ENCODE data around the gene TTLL6.

TTLL6 gene

DNA sequence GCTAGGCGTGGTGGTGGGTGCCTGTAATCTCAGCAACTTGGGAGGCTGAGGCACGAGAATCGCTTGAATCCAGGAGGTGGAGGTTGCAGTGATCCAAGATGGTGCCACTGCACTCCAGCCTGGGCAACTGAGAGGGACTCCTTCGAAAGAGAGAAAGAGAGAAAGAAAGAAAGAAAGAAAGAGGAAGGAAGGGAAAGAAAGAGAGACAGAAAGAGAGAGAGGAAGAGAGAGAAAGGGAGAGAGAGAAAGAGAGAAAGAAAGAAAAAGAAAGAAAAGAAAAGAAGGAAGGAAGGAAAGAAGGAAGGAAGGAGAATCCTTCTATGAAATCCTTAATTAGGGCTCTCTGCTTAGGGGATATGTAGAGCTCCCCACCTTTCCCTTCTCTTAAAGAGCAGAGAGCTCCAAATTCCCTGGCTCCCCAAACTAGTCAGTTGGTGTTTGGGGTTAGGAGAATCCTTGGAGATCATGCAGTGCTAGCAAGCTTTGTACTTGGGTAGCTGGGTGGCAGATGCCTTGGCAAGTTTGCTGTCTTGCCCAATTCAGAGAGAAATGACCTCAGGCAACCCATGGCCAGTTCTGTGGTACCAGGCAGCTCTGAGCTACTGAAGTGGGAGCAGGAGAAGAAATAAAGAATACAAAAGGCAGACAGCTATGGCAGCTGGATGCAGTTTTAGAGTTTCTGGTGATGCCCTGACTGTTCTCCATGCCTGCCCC is 79.5 kb downstream of the TTLL6 start:
- DNase-seq (ENCODE audit: low read depth) = no peak

DNA sequence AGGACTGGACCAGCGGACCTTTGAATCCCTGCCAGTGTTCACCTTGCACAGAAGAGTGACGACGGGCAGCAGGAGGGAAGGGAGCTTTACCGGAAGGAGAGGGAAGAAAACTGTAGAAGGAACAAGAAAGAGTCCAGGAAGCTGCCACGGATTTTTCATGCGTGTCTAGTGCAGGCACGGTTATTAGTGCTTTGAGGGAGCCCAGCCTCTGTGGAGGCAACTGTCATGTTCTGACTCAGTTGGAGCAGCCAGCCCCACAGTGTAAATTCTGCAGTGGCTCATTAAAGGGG is 82.0 kb downstream of the TTLL6 start:
- DNase-seq (ENCODE audit: low read depth) = no peak

DNA sequence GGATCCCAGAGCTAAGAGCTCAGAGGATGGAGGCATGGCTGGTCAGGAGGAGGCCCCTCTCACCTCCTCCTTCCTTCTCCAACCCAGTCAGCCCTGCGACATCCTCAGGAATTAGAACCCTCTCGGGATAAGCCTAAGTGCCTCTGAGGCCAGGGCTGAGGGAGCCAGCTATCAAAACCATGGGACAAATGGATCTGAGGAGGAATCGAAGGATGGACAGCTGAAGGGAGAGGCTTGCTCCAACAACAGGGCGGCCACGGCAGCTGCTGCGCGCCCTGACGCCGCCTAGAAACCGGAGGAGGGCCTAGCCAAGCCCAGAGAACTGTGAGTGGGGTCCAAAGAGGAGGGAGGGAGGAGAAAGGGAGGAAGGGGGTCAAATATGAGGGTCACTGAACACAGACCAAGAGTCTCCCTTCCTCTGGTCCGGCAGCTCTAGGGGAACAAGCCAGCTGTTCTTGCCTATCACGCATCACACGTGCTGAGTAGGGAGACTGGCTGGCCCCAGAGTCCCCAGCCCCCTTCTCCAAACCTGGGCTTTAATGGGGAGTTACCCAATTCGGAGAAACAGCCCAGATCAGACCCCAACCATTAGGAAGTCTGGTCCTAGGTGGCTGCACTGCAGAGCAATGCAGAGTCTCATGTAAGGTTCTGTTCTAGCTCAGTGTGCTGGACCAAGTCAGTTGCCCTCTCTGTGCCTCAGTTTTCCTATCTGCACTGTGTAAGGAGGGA is 82.5 kb downstream of the TTLL6 start:
- no peak for DNase-seq (ENCODE audit: low read depth)

DNA sequence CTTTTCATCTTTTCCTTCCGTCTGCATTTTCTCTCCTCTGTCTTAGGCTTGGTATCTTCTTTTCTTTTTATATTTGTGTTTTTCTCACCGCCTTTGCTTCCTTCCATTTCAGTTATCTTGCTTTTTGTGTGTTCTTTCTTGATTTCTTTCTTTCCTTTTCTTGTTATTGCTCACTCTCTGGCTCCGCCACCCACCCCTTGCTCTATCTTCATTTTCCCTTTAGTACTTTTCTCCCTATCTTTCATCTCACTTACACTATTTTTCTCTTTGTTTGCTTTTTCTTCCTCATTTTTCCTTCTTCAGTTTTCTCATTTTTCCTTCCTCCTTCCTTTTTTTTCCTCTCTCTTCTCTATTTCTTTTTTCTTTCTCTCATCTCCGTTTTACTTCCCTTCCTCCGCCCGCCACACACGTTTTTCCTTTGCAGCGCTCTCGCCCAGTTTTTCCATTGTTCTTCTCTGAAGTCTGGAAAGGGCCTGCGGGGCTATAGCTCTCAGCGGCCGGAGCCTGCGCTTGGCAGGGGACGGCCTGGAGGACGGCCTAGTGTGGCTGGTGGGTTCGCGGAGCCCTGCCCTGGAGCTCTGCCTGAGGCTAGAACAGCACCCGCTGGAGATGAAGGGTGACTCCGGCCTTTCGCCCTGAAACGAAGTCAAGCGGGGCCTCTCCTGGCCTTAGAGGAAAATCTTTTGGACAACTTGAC is 83.2 kb downstream of the TTLL6 start:
- DNase-seq (ENCODE audit: low read depth) = no peak

DNA sequence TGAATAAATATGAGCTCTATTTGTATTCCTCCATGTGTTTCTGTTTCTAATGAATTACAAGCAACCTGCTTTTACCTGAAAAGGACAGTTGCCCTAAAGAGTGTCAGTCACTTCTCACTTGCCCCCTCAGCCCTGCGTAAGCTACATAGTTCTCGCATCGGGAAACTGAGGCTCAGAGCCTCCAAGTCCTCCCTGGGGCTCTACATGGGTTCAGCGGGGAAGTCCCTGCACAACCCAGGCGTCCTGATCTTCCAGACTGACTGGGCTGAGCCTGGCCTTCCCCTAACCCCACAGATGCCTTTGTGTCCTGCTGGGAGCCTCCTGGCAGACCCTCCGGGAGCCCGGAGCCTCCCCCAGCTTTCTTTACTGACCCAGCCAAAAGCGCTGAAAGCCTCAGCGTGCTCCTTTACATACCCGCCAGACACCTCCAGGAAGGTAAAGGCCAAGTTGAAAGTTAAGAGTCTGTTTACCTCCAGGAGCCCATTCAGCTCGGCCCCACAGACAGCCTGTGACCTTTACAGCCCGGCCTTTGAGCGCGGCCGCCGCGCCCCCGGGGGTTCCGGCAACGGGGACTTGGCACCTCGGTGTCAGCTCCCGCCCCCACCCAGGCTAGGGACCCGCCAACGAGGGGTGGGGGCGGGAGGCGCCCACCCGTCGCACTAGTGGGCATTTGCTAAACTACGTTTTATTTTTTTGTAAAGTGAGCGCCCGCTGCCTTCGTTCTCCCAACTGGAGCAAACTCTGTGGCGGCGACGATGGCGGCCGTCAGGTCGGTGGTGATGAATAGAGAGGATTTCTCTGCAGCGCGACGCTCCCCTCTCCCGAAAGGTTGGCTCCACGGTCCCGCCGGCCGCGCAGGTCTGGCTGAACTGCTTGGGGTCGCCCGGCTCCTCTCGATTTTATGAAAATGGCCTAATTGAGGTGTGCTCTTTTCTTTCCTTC is 84.1 kb downstream of the TTLL6 start:
- no peak for DNase-seq (ENCODE audit: low read depth)

DNA sequence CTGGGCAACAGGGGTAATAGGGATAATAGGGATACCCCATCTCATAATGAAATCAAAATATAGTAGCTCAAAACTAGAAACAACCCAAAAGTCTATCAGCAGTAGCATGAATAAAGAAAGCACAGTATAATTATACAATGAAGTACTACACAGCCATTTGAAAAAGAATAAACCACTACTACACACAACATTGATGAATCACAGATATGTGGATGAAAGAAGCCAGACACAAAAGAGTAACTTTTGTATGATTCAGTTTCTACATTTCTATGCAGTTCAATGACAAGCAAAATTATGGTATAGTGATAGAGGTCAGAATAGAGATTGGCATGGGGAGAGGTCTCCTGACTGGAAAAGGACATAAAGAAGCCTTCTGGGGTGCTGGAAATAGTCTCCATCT is 85.7 kb downstream of the TTLL6 start:
- DNase-seq (ENCODE audit: low read depth) = no peak

DNA sequence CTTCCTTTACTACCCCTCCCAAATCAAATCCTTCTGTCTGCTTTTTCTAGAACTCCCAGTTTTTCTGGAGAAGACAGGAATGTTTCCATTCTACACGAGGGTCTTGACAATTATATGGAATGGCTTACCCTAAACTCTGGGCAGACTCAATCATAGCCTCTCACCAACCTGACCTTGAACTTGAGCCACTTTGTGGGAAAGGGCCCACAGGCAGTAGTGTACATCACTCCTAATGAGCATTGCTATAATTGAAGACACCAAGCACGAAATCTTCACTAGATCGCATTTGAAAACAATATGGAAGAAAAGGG is 86.8 kb downstream of the TTLL6 start:
- no peak for DNase-seq (ENCODE audit: low read depth)

DNA sequence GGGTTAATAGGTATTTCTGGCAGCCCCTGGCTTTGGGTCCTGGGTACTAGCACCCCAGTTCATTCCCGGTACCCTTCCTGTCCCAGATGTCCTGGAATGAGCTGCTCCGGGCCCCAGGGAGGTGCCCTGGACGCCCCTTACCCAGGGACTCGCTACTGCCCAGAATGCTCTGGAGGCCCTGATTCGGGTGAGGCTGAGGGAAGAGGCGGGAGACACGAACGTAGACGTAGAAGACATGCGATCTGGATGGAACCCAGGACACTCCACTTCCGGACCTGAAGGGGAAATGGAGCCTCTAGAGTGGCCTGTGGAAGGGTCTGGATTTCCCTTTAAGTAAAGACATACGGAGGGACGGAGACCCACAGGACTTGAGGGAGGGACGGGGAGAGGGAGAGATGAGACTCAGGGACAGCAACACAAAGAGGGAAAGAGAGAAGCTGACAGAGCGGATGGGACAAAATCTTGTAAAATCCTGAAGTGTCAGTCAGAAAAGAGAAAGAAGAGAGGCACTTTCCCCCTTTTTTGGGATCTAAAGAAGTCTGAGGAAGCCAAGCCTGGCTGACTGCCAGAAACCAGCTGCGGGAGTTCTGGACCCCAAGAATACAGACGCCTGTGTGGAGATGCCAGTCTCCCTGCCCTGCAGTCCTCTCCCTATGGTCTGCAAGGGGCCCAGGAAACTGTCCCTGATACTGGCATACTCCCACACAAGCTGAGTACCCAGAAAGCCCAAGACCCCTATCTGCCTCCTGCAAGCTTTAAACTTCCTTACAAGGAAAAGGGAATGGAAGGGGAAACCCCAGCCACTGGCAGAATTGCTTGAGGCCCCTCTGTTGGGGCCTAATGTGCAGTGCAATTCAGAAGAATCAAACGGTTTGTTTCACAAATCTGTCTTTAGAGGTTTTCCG is 87.4 kb downstream of the TTLL6 start:
- peak; percentile 11 for DNase-seq (ENCODE audit: low read depth)

DNA sequence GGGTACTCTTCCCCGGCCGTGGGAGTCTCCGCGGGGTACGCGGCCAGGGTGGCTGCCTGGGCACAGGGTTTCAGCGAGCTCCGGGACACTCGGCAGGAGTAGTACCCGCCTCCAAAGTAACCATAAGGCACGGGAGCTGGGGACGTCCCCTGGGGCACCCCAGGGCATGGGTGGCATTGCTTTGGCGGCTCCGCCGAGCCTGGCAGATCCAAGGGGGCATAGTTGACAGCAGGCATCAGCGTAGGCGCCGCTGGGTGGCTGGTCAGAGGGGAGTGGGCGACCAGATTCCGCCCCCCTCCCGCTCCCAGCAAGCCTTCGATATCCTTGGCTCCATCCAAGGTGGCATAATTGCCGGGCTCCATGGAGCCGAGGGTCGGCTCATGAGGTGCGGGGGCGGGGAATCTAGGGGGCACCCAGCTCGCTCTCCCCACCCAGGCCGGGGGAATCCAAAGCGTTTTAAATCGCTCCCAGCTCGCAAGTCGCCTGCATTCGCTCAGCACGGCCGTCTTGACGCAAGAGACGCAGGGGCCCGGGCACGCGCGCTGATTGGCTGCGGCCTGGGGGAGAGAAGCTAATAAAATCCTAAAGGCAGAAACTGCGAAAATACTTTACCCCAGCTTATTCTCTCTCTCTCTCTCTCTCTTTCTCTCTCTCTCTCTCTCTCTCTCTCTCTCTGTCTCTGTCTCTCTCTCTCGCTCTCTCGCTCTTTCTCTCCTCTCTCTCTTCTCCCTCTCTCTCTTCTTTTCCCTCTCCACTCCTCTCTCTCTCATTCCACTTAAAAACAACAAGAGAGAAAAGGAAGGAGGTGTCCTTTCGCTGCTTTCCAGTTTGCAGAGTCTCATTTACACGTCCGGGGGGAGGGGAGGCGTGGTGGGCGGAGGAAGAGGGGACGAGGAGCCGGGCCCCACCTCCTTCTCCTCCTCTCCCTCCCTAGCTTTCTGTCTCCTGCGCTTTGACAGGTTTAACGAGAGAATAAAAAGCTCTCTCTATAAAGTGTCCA is 88.5 kb downstream of the TTLL6 start, which contains the start of gene HOXB13:
TSS of gene HOXB13 (minus strand) at position 519 of the 1,000 bp plus-strand sequence. CDS start at position 362, 157 bp downstream.
- DNase-seq (ENCODE audit: low read depth) = peak; percentile 26

DNA sequence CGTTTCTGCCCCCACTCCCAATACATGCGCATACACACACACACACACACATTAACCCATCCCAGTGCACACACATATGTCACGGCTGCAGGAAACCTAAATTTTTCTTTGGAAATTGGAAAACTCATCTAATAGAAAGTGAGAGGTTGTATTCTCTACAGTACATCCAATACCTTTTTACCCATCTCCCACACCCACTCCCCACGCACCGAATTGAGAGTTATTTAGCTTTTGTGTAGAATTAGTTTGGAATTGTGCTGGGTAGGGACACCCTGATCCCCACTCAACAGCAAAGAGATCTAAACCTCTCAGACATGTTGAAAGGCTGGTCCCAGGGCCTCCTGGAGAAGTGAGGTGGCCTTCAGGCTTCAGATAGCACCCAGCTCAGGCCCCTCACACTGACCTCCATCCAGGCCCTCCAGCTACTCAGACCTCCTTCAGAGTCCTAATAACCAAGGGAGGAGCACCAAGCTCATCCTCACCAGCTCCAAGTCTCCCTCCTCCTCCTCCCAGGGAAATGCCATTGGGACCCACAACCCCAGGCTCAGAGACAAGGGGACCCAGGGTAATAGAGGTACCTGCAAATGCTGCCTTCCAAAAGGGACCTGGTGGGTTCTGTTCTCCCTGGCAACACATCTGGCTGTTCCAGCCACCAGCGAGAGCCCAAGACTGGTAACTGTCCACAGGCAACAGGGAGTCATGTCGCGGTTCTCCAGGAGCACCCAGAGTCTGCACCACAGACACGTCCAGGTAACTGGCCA is 89.4 kb downstream of the TTLL6 start:
- DNase-seq (ENCODE audit: low read depth) = no peak

DNA sequence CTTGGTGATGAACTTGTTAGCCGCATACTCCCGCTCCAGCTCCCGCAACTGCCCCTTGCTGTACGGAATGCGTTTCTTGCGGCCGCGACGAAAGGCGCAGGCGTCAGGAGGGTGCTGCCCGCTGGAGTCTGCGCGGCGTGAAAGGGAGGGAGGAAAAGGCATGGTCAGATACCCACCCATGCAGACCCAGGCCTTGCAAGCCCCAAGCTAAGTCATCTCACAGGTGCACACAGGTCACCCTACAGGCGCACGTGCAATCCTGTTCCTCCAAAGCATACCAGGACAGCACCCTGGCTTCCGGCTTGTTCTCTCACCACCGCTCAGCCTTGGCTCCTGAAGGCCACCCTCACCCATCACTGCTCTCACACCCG is 90.1 kb downstream of the TTLL6 start:
- no peak for DNase-seq (ENCODE audit: low read depth)

DNA sequence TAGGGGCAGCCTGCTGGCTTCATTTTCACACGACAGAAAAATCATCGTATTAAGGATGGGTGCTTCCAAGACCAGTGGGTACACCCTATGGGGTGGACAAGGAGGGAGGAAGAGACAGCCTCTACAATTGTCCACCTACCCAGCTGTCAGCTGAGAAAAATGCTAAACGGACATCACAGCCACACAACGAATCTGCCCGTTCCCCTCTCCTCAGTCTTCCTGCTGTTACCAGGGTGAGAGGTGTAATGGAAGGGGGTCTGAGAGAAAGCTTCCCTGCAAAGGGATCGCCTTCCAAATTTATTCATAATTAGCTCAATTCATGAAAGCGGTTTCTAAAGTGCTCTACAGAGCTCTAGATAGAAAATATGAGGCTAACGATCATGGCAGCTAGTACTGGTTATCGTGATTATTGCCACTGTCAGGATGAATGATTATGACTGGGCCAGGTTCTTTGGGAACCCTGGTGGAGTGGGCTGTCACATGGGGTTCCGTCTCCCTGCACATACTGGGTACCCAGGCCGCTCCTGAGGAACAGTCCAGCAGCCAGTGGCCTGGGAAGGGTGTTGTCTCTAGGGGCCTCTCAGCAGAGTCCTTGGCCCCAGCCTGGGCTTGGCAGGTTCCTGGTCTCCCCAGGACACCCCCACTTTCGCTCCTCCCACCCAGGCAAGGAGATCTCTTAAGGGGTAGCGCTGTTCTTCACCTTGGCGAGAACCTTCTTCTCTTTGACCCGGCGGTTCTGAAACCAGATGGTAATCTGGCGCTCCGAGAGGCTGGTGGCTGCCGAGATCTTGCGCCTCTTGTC is 90.7 kb downstream of the TTLL6 start:
- DNase-seq (ENCODE audit: low read depth) = no peak

DNA sequence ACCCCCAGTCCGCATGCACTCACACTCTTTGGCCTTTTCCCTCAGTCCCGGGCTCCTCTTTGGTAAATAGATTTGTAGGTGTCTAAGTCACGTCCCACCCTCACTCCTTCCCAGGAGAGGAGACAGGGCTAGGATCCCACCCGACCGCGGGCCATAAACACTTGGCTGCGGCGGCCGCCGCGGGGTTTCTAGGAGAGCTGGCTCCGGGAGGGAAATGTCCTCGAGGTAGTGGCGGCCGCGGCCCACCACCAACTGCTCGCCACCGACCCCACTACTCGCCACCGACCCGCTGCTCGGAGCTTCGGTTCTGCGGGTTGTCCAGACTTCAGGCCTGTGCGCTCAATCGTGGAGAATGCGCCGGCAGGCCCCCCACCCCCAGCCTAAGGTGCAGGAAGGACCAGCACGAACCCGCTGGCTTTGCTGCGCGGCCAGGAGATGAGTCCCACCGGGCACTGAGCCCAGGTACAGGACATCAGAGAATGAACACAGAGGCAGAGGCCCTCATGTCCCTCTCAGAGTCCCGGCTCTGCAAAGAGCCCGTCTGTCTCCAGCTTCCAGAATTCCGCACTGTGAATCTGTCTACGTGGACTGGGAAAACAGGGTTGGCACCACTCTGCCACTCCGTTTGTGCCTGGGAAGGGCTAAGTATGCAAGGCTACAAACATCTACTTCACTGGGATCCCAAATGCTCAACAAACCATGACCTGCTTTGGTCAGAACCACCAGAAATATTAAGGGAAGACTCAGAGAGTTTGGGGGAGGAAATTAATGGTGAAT is 91.6 kb downstream of the TTLL6 start:
- no peak for DNase-seq (ENCODE audit: low read depth)

DNA sequence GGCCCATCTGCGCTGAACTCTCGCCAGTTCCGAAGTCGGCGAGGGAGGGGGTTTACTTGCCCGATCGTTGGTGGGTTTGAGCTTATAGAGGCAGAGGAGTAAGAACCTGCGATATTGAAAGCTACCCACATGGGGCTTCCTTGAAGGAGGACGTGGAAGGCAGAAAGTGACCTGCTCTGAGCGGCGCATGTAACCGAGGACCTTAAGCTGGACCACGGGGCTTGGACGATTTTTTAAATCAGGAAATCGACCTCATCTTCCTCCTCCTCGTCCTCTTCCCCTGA is 92.1 kb downstream of the TTLL6 start:
- no peak for DNase-seq (ENCODE audit: low read depth)

DNA sequence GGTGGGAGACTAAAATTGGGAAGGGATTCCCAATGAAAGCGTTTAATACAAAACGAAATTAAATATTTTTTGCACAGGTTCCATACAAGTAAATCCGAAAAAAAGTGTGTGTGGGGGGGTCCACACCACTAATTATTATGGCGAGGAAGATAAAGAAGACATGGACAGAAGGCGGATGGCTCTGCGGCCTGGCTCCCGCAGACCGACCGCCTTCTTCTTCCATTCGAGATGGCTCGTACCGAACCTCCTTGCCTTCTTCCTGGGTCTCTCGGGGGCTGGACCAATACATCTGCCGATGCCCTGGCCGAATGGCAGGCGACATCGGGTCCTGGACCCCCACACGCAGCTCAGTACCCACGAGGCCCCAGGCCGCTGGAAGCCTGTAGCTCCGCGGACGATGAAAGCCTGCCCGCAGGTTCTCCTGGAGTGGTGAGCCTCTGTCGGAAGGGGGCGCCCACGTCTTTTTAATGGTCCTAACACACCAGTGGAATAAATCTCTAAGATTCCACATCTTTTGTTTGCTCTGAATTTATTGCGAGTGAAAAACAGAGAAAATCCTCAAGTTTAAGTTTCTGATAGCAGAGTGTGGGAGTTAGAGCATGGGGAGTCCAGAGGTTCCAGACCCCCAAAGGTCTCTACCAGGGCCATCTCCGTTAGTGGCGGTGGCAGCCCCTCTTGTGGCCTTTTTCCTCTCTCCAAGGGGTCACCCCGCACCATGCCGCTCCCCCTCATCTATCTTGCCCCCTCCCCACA is 92.6 kb downstream of the TTLL6 start:
- DNase-seq (ENCODE audit: low read depth) = peak; percentile 11

DNA sequence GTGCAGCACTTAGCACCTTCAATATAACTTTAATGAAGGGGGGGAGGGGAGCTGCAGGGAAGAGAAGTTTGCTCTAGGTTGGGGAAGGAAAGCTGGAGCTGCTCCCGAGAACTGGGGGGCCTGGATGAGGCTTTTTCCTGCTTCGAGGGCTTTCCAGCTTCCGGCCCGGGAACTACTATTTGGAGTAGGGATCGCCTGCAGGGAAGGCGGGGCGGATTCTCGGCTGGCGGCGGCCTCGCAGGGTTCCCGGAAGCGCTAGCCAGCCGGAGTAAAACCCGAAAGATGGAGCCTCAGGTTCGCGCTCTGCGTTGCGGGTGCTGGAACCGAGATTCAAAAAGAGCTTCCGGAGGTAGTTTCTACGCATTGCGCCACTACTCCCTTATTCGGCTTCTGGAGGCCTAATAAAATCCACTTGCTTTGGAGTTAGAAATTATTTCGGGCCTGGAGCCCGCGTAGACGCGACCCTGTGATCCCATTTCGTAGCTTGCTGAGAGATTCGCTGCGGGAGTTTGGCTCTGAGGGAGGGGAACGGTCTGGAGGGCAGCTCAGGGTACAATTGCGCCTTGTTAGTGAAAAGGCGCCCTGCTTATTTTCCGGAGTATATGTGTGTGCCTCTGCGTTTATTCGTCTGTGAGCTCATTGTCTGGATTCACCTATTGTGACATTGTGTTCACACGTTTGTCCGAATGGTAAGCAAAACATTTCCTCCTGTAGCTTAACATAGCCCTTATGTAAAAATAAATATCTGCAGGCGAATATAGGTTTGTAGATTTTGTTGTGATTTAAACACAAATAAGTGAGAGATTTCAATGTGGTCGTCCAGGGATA is 93.4 kb downstream of the TTLL6 start:
- no peak for DNase-seq (ENCODE audit: low read depth)
